Measurements from ENCODE around the gene BAIAP3. TPM values are rescaled to one million over a fixed set of nuclear protein-coding genes. Genes with fewer than 3 reads are reported as not detected.

The BAIAP3 gene
- total RNA-seq, 3 donors from 2014 or later = 5.6 to 14.6 (median 5.7) TPM

DNA sequence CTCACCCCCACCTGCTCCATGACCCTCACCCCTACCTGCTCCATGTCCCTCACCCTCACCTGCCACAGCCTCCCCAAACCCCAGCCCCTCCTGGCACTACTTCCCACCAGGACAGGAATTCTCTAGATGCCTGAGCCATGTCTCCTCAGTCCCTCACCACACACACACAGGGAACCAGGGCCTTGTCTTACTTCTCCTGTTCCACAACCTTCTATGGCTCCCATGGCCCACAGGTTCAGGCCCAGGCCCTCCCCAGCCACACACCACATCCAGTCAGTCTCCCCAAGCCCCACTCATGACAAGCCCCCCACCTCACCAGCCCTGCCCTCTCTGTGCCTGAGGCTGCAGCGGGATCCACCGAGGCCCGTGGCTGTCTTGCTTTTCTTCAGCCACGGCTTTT lies 27.1 kb upstream of the BAIAP3 start:
- Histone ChIP-seq H3K9me3 (no peaks in the 10 kb centered on the region), H3K4me3 (no peak overlapping the region), H3K36me3 (ENCODE audit: low read depth) (no peaks in the 10 kb centered on the region), H3K4me1 (ENCODE audit: low read depth) (peaks cover 20% of the 10 kb centered on the region)
- TF ChIP-seq, protein P1, sequence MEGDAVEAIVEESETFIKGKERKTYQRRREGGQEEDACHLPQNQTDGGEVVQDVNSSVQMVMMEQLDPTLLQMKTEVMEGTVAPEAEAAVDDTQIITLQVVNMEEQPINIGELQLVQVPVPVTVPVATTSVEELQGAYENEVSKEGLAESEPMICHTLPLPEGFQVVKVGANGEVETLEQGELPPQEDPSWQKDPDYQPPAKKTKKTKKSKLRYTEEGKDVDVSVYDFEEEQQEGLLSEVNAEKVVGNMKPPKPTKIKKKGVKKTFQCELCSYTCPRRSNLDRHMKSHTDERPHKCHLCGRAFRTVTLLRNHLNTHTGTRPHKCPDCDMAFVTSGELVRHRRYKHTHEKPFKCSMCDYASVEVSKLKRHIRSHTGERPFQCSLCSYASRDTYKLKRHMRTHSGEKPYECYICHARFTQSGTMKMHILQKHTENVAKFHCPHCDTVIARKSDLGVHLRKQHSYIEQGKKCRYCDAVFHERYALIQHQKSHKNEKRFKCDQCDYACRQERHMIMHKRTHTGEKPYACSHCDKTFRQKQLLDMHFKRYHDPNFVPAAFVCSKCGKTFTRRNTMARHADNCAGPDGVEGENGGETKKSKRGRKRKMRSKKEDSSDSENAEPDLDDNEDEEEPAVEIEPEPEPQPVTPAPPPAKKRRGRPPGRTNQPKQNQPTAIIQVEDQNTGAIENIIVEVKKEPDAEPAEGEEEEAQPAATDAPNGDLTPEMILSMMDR (IDR thresholded peaks at IDR 0.05) = no peak
- DNase-seq (peak in 1 of 3 donors; percentile 50), ATAC-seq (no peak)
- intact Hi-C loops (cut with DNase I, micrococcal nuclease) = no loop called here

GRCh38 chr16:1308036-1308976 lies 25.1 kb upstream of the BAIAP3 start:
- TF ChIP-seq, protein P1 (IDR thresholded peaks at IDR 0.05) = no peak
- Histone ChIP-seq H3K4me3 (peak overlapping the region; percentile 32), H3K36me3 (ENCODE audit: low read depth) (no peaks in the 10 kb centered on the region), H3K4me1 (ENCODE audit: low read depth) (peaks cover 24% of the 10 kb centered on the region), H3K9me3 (no peaks in the 10 kb centered on the region)
- intact Hi-C loops (cut with DNase I, micrococcal nuclease) = no loop called here
- no peak for DNase-seq
- peak; percentile 38 for ATAC-seq

- H3K4me3 ChIP-seq = peak within 1 kb of the TSS; percentile 42
- peaks cover 19% of the 10 kb centered on the region for H3K4me1 ChIP-seq (ENCODE audit: low read depth)
- TF ChIP-seq, protein P1 (IDR thresholded peaks at IDR 0.05) = no peak
- peak; percentile 91 for ATAC-seq
- H3K36me3 ChIP-seq (ENCODE audit: low read depth) = no peaks in the 10 kb centered on the region
- intact Hi-C loops (cut with DNase I, micrococcal nuclease) = no loop called here
- no peaks in the 10 kb centered on the region for H3K9me3 ChIP-seq
- DNase-seq = peak; percentile 96 to 99 (median 97)
These were observed 24.2 kb upstream of the BAIAP3 start, which contains the start of gene UBE2I for GRCh38 chr16:1308977-1309885. Gene UBE2I, plus strand, starts transcription at chr16:1309636. Its CDS starts 4,395 bp downstream, at chr16:1314031.

DNA sequence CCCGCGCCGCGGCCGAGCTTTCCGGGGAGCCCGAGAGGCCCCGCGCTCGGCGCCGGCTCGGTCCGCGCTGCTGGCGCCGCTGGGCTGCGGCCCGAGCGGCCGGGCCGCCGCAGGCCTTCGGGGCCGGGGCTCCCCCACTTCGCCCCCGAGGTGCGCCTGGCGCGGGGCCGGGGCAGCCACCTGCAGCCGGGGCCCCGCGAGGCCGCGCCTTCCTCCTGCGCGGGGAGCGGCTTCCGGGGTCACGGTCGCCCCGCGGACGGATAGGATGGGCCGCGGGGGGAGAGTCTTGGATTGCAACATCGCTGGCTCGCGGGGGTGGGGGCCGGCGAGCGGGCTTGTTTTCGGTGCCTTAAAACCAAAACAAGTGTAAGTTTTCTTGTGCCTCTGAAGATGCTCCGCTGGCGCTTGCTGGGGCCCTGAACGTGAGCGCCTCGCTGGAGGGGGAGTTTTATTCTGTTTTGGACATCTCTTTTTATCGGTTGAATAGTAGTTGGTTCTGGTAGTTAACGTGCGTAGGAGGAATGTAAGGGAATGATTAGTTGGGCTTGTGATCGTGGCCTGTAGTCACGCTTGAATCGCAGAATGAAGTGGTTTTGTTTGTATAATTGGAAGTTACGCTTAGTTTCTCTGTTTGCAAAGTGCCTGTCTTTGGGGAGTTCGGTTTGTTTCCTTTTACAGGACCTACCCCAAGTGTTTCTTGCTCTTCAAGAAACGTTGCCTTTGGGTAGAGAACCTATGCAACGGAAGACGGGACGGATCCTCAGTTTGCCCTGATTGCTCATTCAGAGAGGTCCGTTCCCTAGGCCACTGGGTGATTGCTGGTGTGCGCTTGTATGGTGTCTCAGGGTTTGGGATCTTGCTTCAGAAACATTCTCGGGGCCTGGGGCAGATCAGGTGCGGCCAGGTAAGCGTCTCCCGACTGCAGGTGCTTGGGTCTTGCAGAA lies 23.3 kb upstream of the BAIAP3 start:
- ATAC-seq = peak; percentile 17
- H3K4me1 ChIP-seq (ENCODE audit: low read depth) = peaks cover 19% of the 10 kb centered on the region
- no peaks in the 10 kb centered on the region for H3K9me3 ChIP-seq
- H3K36me3 ChIP-seq (ENCODE audit: low read depth) = no peaks in the 10 kb centered on the region
- peak overlapping the region; percentile 42 for H3K4me3 ChIP-seq
- peak; percentile 56 to 80 (median 74) for DNase-seq
- intact Hi-C loops (cut with DNase I, micrococcal nuclease) = no loop called here
- TF ChIP-seq, protein P1 (IDR thresholded peaks at IDR 0.05) = no peak

- intact Hi-C loops (cut with DNase I, micrococcal nuclease) = no loop called here
- peak overlapping the region; percentile 42 for H3K4me3 ChIP-seq
- peaks cover 3% of the 10 kb centered on the region for H3K36me3 ChIP-seq (ENCODE audit: low read depth)
- TF ChIP-seq, protein P1 (IDR thresholded peaks at IDR 0.05) = no peak
- no peaks in the 10 kb centered on the region for H3K9me3 ChIP-seq
- peaks cover 19% of the 10 kb centered on the region for H3K4me1 ChIP-seq (ENCODE audit: low read depth)
- DNase-seq (no peak), ATAC-seq (no peak)
These were observed 22.6 kb upstream of the BAIAP3 start for GRCh38 chr16:1310832-1311200.
